Stimulated activated CD8-positive, alpha-beta memory T cell treated with anti-CD3 and anti-CD28 coated beads, Interleukin-12 subunit alpha, Interleukin-12 subunit beta, amount 100 ng/mL, for 24 hours (primary cell): ENCODE results near the gene MALRD1.

Experiments used
- DNase-seq: peaks from one replicate; pipeline ENCODE4 v3.0.0-alpha.2; 2020; ENCODE audit errors: extremely low read depth

Gene MALRD1

DNA sequence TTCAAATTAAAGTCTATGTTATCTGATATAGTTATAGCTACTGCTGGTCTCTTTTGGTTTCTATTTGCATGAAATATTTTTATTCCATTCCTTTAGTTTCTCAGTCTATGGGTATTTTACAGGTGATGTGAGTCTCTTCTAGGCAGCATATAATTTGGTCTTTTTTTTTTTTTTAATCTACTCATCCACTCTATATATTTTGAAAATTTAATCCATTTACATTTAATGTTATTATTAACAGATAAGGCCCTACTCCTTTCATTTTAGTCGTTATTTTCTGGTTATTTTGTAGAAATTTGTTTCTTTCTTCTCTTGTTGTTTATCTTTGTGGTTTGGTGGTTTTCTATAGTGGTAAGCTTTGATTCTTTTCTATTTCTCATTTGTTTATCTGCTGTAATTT lies 58.8 kb downstream of the MALRD1 start:
- DNase-seq: no peak

- DNase-seq: no peak
Observed at GRCh38 chr10:19111501-19112267, 63.1 kb downstream of the MALRD1 start.

DNA sequence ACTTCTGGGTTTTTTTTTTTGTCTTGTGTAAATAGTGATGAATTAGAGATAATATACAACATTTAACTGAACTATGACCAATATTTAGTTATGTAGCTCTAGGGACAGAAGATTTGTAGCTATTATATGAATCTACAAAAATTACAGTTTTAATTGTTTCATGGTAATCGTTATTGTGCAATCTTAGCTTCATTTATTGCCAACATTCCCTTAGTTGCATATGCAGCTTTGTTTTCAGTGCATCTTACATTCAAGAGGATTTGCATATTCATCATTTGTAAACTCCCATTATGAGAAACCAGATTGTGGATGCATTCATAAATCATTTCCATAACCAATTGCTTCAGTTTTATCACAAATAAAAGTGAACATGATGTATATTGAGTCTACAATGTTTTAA lies 68.8 kb downstream of the MALRD1 start:
- DNase-seq: no peak

- no peak for DNase-seq
Observed at GRCh38 chr10:19119191-19119590, 70.6 kb downstream of the MALRD1 start.

DNA sequence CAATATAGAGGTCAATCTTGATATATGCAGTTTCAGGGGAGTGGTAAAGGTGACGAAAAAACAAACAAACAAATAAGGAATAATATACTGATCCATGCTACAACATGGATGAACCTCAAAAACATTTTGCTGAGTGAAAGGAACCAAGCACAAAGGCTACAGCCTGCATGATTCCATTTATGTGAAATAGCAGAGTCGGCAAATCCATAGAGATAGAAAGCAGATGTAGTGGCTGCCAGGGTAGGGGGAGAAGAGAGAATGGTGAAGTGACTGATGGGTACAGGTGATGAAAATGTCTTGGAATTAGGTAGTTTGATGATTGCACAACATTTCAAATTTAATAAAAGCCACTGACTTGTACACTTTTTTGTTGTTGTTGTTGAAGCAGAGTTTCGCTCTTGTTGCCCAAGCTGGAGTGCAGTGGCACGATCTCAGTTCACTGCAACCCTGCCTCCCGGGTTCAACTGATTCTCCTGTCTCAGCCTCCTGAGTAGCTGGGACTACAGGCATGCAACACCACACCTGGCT lies 71.8 kb downstream of the MALRD1 start:
- no peak for DNase-seq

GRCh38 chr10:19133992-19134391 lies 85.4 kb downstream of the MALRD1 start:
- no peak for DNase-seq

DNA sequence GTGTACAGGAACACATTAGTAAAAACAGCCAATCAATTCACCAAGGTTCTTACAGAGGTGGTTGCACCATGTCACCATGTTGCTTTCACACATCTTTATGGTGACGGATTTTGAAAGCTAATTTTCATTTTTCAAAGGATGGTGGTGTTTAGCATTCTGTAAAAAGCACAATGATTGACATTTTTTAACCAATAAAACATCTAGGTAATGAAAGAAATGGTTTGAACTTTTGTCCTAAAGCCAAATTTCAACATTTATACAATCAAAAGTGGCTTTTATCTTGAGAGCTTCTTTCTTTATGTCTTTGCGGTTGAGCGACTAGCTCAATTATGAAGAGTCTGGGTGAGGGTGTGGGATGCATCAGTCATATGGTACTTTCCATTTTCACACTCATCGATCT lies 94.4 kb downstream of the MALRD1 start:
- DNase-seq: no peak

DNA sequence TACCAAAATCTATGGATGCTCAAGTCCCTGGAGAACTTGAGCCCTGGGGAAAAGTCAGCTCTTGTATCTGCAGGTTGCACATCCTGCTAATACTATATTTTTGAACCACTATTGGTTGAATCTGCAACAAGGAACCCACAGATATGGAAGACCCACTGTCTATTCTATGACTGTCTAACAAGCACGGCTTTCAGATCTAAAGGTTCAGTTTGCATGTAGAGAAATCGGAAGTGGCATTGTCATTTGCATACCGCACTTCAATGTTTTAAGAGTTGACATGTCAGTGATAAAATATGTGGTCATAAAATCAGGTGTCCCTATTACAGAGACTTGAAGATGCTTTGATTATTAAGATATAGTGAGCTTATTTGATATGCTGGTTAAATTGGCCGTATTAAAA lies 95.6 kb downstream of the MALRD1 start:
- DNase-seq: no peak

- no peak for DNase-seq
Observed at GRCh38 chr10:19154375-19154774, 105.8 kb downstream of the MALRD1 start.

- DNase-seq: no peak
Observed at GRCh38 chr10:19158358-19158757, 109.8 kb downstream of the MALRD1 start.

DNA sequence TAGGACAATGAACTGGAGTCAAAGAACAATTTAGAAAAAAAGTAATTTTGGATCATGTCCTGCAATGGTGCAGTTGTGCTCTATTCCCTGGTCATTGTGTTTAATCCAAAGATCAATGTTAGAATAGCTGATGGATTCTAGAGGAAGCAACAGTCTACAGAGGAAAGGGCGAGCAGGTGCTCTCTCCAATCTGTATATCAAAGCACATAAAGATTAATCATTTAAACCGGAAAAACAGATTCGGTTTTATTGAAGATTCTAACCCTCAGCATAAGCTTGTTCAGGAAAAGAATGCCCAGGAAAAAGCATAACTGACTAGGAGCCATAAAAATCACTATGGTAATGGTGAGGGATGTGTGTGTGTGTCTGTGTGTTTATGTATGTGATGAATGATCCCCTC lies 110.3 kb downstream of the MALRD1 start:
- no peak for DNase-seq

DNA sequence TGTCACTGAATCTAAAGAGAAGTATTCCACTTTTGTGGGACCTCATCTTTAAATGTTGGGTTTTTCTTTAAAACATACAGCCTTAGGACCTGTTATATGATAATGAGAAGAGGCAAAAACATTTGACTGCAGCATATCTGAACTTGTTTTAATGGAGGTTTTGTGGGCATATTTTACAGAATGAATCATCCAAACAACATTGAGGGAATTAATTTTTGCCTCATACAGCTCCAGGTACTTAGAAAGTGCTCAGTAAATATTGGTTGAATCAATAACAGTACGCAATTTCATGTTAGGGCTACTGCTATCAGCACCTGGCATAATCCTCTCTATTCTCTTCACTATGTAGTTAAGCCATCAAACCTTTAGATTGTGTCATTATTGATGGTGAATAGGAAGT lies 115.9 kb downstream of the MALRD1 start:
- no peak for DNase-seq

DNA sequence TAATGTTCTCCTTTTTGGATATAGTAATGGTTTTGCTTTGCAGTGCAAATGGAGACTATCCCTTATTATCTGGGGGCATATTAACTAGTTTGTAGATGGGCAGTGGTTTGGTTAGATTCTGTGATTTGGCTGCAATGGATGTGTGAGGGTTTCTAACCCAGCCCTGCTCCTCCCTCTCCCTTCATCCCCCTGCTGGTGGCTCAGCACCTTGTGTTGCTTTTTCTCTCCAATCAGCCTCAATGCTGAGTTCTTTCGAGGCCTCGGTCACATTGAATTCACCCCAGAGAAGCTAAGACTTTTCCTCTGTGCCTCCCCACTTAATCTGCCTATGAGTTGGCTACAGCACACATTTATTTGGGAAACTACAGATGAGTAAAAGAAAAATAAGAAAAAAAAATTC lies 120.0 kb downstream of the MALRD1 start:
- DNase-seq: no peak

DNA sequence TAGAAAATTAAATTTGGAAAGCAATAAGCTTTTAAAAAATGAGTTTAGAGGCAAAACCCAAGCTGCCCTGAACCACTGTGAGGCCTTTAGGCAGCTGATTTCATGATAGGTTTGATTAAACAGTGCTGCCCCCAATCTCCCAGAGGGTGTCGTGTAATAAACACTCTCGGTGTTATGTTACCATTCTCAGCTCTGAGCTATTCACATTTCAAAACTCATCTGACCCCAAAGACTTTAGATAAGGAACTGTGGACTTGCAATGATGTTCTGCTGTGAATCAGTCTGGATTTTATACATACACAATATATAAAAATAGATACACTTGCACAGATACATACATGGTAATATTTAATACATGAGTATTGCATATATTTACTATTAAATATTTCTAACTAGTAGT lies 120.4 kb downstream of the MALRD1 start:
- DNase-seq: no peak

GRCh38 chr10:19169684-19170083 lies 121.1 kb downstream of the MALRD1 start:
- no peak for DNase-seq

DNA sequence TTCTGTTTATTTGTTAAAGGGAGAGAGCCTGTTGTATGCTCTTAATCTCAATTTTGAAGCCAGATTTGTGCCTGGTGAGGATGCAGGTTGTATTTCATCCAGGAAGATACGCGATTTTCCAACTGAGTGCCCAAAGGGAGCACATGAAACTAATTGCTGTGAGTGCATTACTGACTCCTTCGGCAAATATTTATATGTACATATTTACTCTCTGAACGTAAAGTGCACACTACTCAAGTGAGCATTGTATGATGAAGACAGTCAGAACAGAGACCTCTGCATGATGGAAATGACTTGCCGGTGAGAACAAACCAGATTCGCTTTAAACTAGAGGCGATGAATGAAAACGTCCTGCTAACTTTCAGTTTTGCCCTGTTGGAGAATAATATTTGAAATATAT lies 130.1 kb downstream of the MALRD1 start:
- no peak for DNase-seq

DNA sequence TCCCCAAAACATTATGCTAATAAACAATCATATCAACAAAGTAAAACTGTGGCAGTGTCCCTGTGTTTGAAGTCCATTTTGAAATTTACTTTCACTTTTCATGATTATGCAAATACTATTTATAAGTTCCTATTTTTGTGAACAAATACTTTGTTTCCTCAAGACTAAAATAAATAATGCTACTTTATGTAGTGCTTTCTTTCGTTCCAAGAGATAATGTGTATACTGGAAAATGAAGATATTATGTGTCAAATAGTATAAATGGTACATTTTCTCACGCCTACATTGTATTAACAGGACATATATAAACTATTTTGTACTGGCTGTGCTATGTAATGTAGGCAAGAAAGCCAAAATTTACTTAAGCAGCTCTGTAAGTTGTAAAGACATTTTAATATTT lies 136.3 kb downstream of the MALRD1 start:
- no peak for DNase-seq

GRCh38 chr10:19194866-19195265 lies 146.3 kb downstream of the MALRD1 start:
- no peak for DNase-seq

GRCh38 chr10:19195698-19196097 lies 147.1 kb downstream of the MALRD1 start:
- no peak for DNase-seq

- no peak for DNase-seq
Observed at GRCh38 chr10:19200211-19200610, 151.6 kb downstream of the MALRD1 start.

DNA sequence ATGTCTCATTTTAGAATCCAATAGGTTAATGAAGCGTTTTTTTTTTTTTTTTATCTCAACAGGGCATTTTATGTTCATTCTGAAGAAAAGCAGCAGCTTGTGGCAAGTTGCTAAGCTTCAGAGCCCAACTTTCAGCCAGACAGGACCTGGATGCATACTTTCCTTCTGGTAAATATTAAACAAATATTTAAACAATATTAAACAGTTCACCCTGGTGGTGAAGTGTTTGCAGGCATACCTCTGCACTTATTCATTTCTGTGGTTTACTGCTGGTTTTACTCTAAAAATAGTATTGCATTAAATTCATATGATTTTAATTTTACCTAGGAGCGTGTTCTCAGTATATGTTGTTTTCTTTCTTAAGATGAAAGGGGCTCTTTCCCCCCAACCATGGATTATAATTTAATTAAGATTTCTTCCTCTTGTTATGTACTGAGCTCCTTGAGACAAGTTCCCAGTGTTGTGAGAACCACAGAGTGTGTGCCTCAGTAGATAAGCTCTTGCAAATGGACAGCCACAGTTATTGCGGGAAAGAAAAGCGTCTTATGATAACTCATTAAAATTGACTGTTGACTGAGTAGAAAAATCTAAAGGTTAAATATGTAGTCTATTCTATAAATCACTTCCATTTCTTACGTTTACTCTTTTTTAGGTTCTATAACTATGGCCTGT lies 155.8 kb downstream of the MALRD1 start:
- DNase-seq: no peak

DNA sequence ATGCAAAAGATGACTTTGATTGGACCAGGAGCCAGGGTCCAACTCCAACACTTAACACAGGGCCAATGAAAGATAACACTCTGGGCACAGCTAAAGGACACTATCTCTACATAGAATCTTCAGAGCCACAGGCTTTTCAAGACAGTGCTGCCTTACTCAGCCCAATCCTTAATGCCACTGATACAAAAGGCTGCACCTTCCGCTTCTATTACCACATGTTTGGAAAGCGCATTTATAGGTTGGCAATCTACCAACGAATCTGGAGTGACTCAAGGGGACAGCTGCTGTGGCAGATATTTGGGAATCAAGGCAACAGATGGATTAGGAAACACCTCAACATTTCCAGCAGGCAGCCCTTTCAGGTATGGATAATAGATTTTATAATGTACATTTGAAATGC lies 160.7 kb downstream of the MALRD1 start:
- DNase-seq: no peak

DNA sequence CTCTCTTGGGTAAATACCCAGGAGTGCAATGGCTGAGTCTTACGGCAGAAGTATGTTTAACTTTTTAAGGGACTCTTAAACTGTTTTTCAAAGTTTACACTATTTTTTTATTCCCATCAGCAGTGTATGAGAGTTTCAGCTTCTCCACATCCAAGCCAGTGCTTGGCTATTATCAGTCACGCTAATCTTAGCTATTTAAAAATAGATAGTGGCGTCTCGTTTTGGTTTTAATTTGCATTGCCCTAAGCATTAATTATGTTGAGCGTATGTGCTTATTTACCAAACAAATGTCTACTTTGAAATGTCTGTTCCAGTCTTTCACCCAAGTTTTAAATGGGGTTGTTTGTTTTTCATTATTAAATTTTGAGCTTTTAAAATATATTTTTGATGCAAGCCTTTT lies 164.0 kb downstream of the MALRD1 start:
- no peak for DNase-seq
